Mesenchymal stem cell (in vitro differentiated cells and primary cell): ENCODE measurements around the gene ADGRG1.

ENCODE experiments used
- DNase-seq: peaks from one replicate; pipeline ENCODE4 v3.0.0-alpha.2; 2013
- H2AFZ ChIP-seq: one replicate; pipeline ENCODE4 v1.6.1; 2013; ENCODE audit warnings: low read depth, mild to moderate bottlenecking, control low read depth, inconsistent platforms, low read length, moderate library complexity
- H2AK5ac ChIP-seq: 2 replicates; pipeline ENCODE4 v1.6.1; 2013; ENCODE audit warnings: low read length, moderate library complexity, mild to moderate bottlenecking, inconsistent platforms; ENCODE audit not compliant: severe bottlenecking
- H2BK120ac ChIP-seq: one replicate; pipeline ENCODE4 v1.6.1; 2013; ENCODE audit warnings: low read depth, mild to moderate bottlenecking, inconsistent platforms, low read length, moderate library complexity
- H2BK12ac ChIP-seq, 2 experiments: one replicate each; pipeline ENCODE4 v1.6.1; 2013; ENCODE audit warnings: inconsistent platforms in 2 of 2, low read length in 2 of 2, mild to moderate bottlenecking in 2 of 2, moderate library complexity in 2 of 2, control low read depth in 1 of 2
- H2BK15ac ChIP-seq: one replicate; pipeline ENCODE4 v1.6.1; 2013; ENCODE audit warnings: mild to moderate bottlenecking, low read depth, inconsistent platforms; ENCODE audit not compliant: poor library complexity, severe bottlenecking
- H2BK5ac ChIP-seq: 2 replicates; pipeline ENCODE4 v1.6.1; 2013; ENCODE audit warnings: low read depth, mild to moderate bottlenecking, low read length, control low read depth, inconsistent platforms; ENCODE audit not compliant: poor library complexity, severe bottlenecking
- H3K14ac ChIP-seq, 2 experiments: one replicate each; pipeline ENCODE4 v1.6.1; 2013; ENCODE audit warnings: inconsistent platforms in 2 of 2, low read length in 2 of 2, control low read depth in 1 of 2, mild to moderate bottlenecking in 1 of 2, moderate library complexity in 1 of 2
- H3K18ac ChIP-seq, 2 experiments: one replicate each; pipeline ENCODE4 v1.6.1; 2013; ENCODE audit warnings: inconsistent platforms in 2 of 2, low read length in 2 of 2, control low read depth in 1 of 2, low read depth in 1 of 2, mild to moderate bottlenecking in 1 of 2
- H3K23ac ChIP-seq, 2 experiments: one replicate each; pipeline ENCODE4 v1.6.1; 2013; ENCODE audit warnings: inconsistent platforms in 2 of 2, low read length in 2 of 2, mild to moderate bottlenecking in 2 of 2, moderate library complexity in 2 of 2, control low read depth in 1 of 2
- H3K27ac ChIP-seq: 2 replicates; pipeline ENCODE4 v1.5.1; 2013; ENCODE audit warnings: mild to moderate bottlenecking, moderate library complexity, low read length, control low read depth, inconsistent platforms; ENCODE audit not compliant: poor library complexity, severe bottlenecking
- H3K27me3 ChIP-seq, 2 experiments: 2 replicates each; pipeline versions ENCODE4 v1.6.1 to v1.7.0; 2013; ENCODE audit warnings: low read length in 2 of 2, mild to moderate bottlenecking in 2 of 2, moderate library complexity in 2 of 2, control low read depth in 1 of 2, inconsistent platforms in 1 of 2; ENCODE audit not compliant: control insufficient read depth in 1 of 2, insufficient read depth in 1 of 2
- H3K36me3 ChIP-seq, 2 experiments: 2 replicates each; pipeline versions ENCODE4 v1.6.1 to v1.7.0; 2013; ENCODE audit warnings: low read length in 2 of 2, control low read depth in 1 of 2, inconsistent platforms in 1 of 2, low read depth in 1 of 2, mild to moderate bottlenecking in 1 of 2; ENCODE audit not compliant: insufficient read depth in 2 of 2, control insufficient read depth in 1 of 2
- H3K4ac ChIP-seq, 2 experiments: one replicate each; pipeline ENCODE4 v1.6.1; 2013; ENCODE audit warnings: inconsistent platforms in 2 of 2, low read length in 2 of 2, mild to moderate bottlenecking in 2 of 2, moderate library complexity in 2 of 2, control low read depth in 1 of 2, low read depth in 1 of 2
- H3K4me1 ChIP-seq: 2 replicates; pipeline ENCODE4 v1.6.1; 2013; ENCODE audit warnings: low read depth, low read length, control low read depth; ENCODE audit not compliant: control insufficient read depth, insufficient read depth
- H3K4me2 ChIP-seq: 2 replicates; pipeline ENCODE4 v1.6.1; 2013; ENCODE audit warnings: low read length, mild to moderate bottlenecking, inconsistent platforms; ENCODE audit not compliant: poor library complexity, severe bottlenecking
- H3K4me3 ChIP-seq, 2 experiments: 2 replicates each; pipeline versions ENCODE4 v1.5.1 to v1.7.0; 2013; ENCODE audit warnings: low read length in 2 of 2, mild to moderate bottlenecking in 2 of 2, control low read depth in 1 of 2, low read depth in 1 of 2; ENCODE audit not compliant: insufficient read depth in 1 of 2
- H3K79me1 ChIP-seq: replicated peaks from 2 replicates; pipeline ENCODE4 v1.6.1; 2013; ENCODE audit warnings: mild to moderate bottlenecking, control low read depth, low read length, inconsistent platforms; ENCODE audit not compliant: poor library complexity, severe bottlenecking
- H3K9ac ChIP-seq: 2 replicates; pipeline ENCODE4 v1.7.0; 2013; ENCODE audit warnings: mild to moderate bottlenecking, low read length, moderate library complexity
- H3K9me3 ChIP-seq: 2 replicates; pipeline ENCODE4 v1.7.0; 2013; ENCODE audit warnings: mild to moderate bottlenecking, low read length; ENCODE audit not compliant: control insufficient read depth
- H4K8ac ChIP-seq: one replicate; pipeline ENCODE4 v1.6.1; 2013; ENCODE audit warnings: inconsistent platforms, mild to moderate bottlenecking, low read length, moderate library complexity
- H4K91ac ChIP-seq: one replicate; pipeline ENCODE4 v1.6.1; 2013; ENCODE audit warnings: mild to moderate bottlenecking, low read length, inconsistent platforms
- WGBS: methylation state at CpG from one replicate; pipeline ENCODE4 v1.1.7; 2013; ENCODE audit warnings: mixed read lengths; 5-methylcytosine and 5-hydroxymethylcytosine counted together

The ADGRG1 gene

GRCh38 chr16:57592591-57593003 is 35.8 kb upstream of the ADGRG1 start:
- no peaks in the 10 kb centered on the region for H3K27me3 ChIP-seq
- 57% methylated on average over 4 of the region's 4 CpGs for WGBS

DNA sequence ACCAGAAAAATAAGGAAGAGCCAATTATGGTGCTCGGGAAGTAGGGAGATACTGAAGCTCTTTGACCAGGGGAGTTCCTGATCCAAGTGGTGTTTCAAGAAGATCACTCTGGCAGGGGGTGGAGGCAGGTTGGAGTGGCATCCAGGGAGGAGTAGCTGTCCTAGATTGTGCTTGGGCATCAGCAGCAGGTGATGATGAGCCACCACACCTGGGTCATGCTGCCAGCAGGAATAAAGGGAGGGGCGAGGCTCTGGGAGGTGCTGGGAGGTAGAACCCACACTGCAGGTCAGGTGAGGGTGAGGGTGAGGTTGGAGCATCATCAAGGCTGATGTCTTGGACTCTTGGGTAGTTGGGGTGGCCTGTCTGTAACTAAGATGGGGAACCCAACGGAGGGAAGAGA is 35.4 kb upstream of the ADGRG1 start:
- WGBS, result 87% methylated on average over 3 of the region's 3 CpGs
- DNase-seq, result no peak
- no peak overlapping the region for H2BK12ac ChIP-seq
- H3K4me2 ChIP-seq, result no peak overlapping the region
- no peak overlapping the region for H3K9ac ChIP-seq
- H3K4me3 ChIP-seq, result no peak overlapping the region
- no peak overlapping the region for H3K23ac ChIP-seq
- H3K27me3 ChIP-seq, result no peaks in the 10 kb centered on the region
- no peak overlapping the region for H2BK120ac ChIP-seq
- H3K79me1 ChIP-seq, result no peaks in the 10 kb centered on the region
- H3K36me3 ChIP-seq, result no peaks in the 10 kb centered on the region
- H3K4ac ChIP-seq, result no peak overlapping the region
- peaks cover 7% of the 10 kb centered on the region for H3K4me1 ChIP-seq
- H3K9me3 ChIP-seq, result peaks cover 4% of the 10 kb centered on the region
- no peak overlapping the region for H4K8ac ChIP-seq
- H3K18ac ChIP-seq, result no peak overlapping the region
- no peak overlapping the region for H4K91ac ChIP-seq
- H3K27ac ChIP-seq, result no peak overlapping the region
- H2AK5ac ChIP-seq, result no peak overlapping the region
- no peak overlapping the region for H2BK15ac ChIP-seq
- no peak overlapping the region for H2BK5ac ChIP-seq
- no peak overlapping the region for H3K14ac ChIP-seq
- no peak overlapping the region for H2AFZ ChIP-seq

More at GRCh38 chr16:57592591-57593003, 35.8 kb upstream of the ADGRG1 start:
- DNase-seq, result no peak
- Histone ChIP-seq H3K18ac (no peak overlapping the region), H4K91ac (no peak overlapping the region), H3K27ac (no peak overlapping the region), H3K9ac (no peak overlapping the region), H2BK12ac (no peak overlapping the region), H3K4me3 (no peak overlapping the region), H3K14ac (no peak overlapping the region), H3K9me3 (peaks cover 4% of the 10 kb centered on the region), H3K23ac (no peak overlapping the region), H2BK15ac (no peak overlapping the region), H3K36me3 (no peaks in the 10 kb centered on the region), H4K8ac (no peak overlapping the region), H3K4me2 (no peak overlapping the region), H3K79me1 (no peaks in the 10 kb centered on the region), H3K4me1 (peaks cover 7% of the 10 kb centered on the region), H2BK5ac (no peak overlapping the region), H2AFZ (no peak overlapping the region), H3K4ac (no peak overlapping the region), H2BK120ac (no peak overlapping the region), H2AK5ac (no peak overlapping the region)

DNA sequence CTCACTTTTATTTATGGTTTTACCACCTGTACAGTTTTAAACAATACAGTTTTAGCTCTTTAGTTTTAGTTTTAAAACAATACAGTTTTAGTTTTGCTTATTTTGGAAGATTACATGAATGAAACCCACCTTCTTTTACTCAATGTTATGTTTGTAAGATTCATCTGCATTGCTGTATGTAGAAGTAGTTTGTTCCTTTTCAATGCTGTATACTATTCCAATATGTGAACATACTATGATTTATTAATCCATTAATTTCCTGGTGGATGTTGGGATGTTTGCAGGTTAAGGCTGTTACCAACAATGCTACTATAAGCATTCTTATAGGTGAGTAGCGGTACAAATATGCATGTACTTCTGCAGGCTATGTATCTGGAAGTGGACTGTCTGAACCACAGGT is 34.4 kb upstream of the ADGRG1 start:
- peaks cover 4% of the 10 kb centered on the region for H3K9me3 ChIP-seq
- no peak overlapping the region for H3K27ac ChIP-seq
- no peak for DNase-seq
- H2BK15ac ChIP-seq, result no peak overlapping the region
- H3K23ac ChIP-seq, result no peak overlapping the region
- no peak overlapping the region for H4K91ac ChIP-seq
- no peak overlapping the region for H3K4me3 ChIP-seq
- no peak overlapping the region for H2BK120ac ChIP-seq
- H2BK12ac ChIP-seq, result no peak overlapping the region
- no peak overlapping the region for H3K4ac ChIP-seq
- H2AFZ ChIP-seq, result no peak overlapping the region
- H3K14ac ChIP-seq, result no peak overlapping the region
- WGBS, result no CpG with 5 or more reads among the region's 1 CpG
- no peak overlapping the region for H4K8ac ChIP-seq
- no peak overlapping the region for H3K9ac ChIP-seq
- no peak overlapping the region for H3K4me2 ChIP-seq
- H2BK5ac ChIP-seq, result no peak overlapping the region
- no peaks in the 10 kb centered on the region for H3K27me3 ChIP-seq
- H3K79me1 ChIP-seq, result no peaks in the 10 kb centered on the region
- no peaks in the 10 kb centered on the region for H3K36me3 ChIP-seq
- peaks cover 7% of the 10 kb centered on the region for H3K4me1 ChIP-seq
- no peak overlapping the region for H3K18ac ChIP-seq
- no peak overlapping the region for H2AK5ac ChIP-seq

DNA sequence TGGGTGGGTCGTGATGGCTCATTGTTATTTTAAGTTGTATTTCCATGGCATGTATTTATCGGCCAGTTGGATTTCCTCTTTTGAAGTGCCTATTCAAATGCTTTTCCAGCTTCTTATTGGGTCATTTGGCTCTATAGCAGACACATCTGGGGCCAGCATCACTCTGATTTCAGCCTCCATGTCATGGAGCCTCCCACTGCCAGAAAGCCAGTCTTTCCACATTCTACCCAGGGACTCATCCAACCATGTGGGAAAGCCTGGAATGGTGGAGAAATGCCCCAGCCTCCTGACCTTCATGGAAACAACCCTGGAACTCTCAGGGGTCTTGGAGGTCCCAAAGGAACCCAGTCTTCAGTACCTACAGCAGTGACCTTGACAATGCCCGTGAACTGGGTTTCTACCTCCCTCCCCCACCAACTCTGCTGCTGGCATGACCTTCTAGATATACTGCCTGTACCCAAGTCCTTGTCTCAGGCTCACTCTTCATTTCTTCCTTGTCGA is 33.8 kb upstream of the ADGRG1 start:
- 60% methylated on average over 3 of the region's 4 CpGs for WGBS
- Histone ChIP-seq H3K9ac (no peak overlapping the region), H3K14ac (no peak overlapping the region), H3K23ac (no peak overlapping the region), H3K9me3 (peaks cover 4% of the 10 kb centered on the region), H2AFZ (no peak overlapping the region), H2BK120ac (no peak overlapping the region), H3K4me2 (no peak overlapping the region), H2AK5ac (no peak overlapping the region), H4K8ac (no peak overlapping the region), H2BK15ac (no peak overlapping the region), H3K18ac (no peak overlapping the region), H3K79me1 (no peaks in the 10 kb centered on the region), H3K36me3 (no peaks in the 10 kb centered on the region), H2BK5ac (no peak overlapping the region), H3K4me3 (no peak overlapping the region), H3K4me1 (peaks cover 7% of the 10 kb centered on the region), H3K27me3 (no peaks in the 10 kb centered on the region), H2BK12ac (no peak overlapping the region), H4K91ac (no peak overlapping the region), H3K4ac (no peak overlapping the region), H3K27ac (no peak overlapping the region)
- DNase-seq, result no peak
